B cell (primary cell): ENCODE results near the gene CTDP1.
"Not testable (repeated sequence)": the region's sequence is repeated elsewhere in the genome, so short reads cannot be mapped to it uniquely, and the experiment has no call there.

Source experiments
- CTCF ChIP-seq: fragments of 200-600 bp; IDR thresholded peaks from one replicate; pipeline ENCODE4 v1.8.0; 2022; ENCODE audit warnings: antibody characterized with exemption, mild to moderate bottlenecking
- EZH2 ChIP-seq: IDR thresholded peaks from 2 replicates; pipeline ENCODE4 v1.6.1; 2012; ENCODE audit warnings: borderline replicate concordance, low read depth, mild to moderate bottlenecking, moderate library complexity, low read length; ENCODE audit not compliant: insufficient read depth, poor library complexity, severe bottlenecking

- TF ChIP-seq CTCF, EZH2: not testable (repeated sequence)
These were observed 52.5 kb downstream of the CTDP1 start for GRCh38 chr18:79731881-79732720.
